ENCODE results near the gene RIN1. TPM values are rescaled to one million over a fixed set of nuclear protein-coding genes. Genes with fewer than 3 reads are reported as not detected.

The RIN1 gene
- total RNA-seq, 1 experiment from 2014 or later = 5.4 TPM

GRCh38 chr11:66373265-66373664, 37.0 kb upstream of the RIN1 start:
- Mint-ChIP-seq H3K27ac (peak overlapping the region in 2 of 3 experiments; percentile 33 to 57; a peak in 1 of 7 replicates), H3K4me1 (peaks cover 19 to 21% of the 10 kb centered on the region in 2 experiments), H3K4me3 (peak overlapping the region in 1 of 2 experiments; percentile 18; a peak in 2 of 5 replicates), H3K9me3 (no peaks in the 10 kb centered on the region), H3K27me3 (ENCODE audit: low read depth) (peaks cover 3% of the 10 kb centered on the region; the same call in 1 of the 2 replicates), H3K36me3 (ENCODE audit: insufficient read depth in 1 of 3, low read depth in 3 of 3) (peaks cover 18 to 19% (median 19%) of the 10 kb centered on the region in 3 experiments)
- no peaks in the 10 kb centered on the region for H4K20me1 ChIP-seq (ENCODE audit: control insufficient read depth, insufficient read depth, insufficient read length)
- no peak overlapping the region for H3K9ac ChIP-seq (ENCODE audit: extremely low read depth, insufficient read length, low read length)
- no peak overlapping the region for H4K8ac ChIP-seq (replicated peaks; ENCODE audit: insufficient read length, low read depth, low read length)
- H2BK120ac ChIP-seq (ENCODE audit: low read depth, low read length, poor library complexity, severe bottlenecking) = no peak overlapping the region
- no peak overlapping the region for H3K4ac ChIP-seq (ENCODE audit: low read depth, low read length)
- WGBS (ENCODE audit: extremely low coverage, insufficient read length, low lambda C conversion rate) = no CpG with 5 or more reads among the region's 5 CpGs
- H3K23ac ChIP-seq (ENCODE audit: insufficient read length, low read depth, low read length) = no peak overlapping the region
- no peak overlapping the region for H4K91ac ChIP-seq (ENCODE audit: insufficient read length, low read depth, low read length)
- H2BK5ac ChIP-seq (ENCODE audit: insufficient read length, low read length) = no peak overlapping the region
- no peaks in the 10 kb centered on the region for H3K4me1 ChIP-seq (ENCODE audit: insufficient read depth, low read length)
- H2BK15ac ChIP-seq (ENCODE audit: low read depth, low read length) = no peak overlapping the region
- H3K9me3 ChIP-seq (ENCODE audit: control insufficient read depth, low read depth, low read length) = no peaks in the 10 kb centered on the region
- H3K27me3 ChIP-seq (ENCODE audit: insufficient read depth, low read length) = no peaks in the 10 kb centered on the region
- no peak overlapping the region for H3K4me2 ChIP-seq (ENCODE audit: insufficient read depth, insufficient read length, low read length)
- no peak overlapping the region for H2BK12ac ChIP-seq (ENCODE audit: insufficient read length, low read depth, low read length)
- H2AK5ac ChIP-seq (ENCODE audit: insufficient read length, low read length) = no peak overlapping the region
- no peak overlapping the region for H3K27ac ChIP-seq (ENCODE audit: insufficient read length, low read depth, low read length)
- no peak overlapping the region for H3K56ac ChIP-seq (ENCODE audit: insufficient read length, low read depth, low read length)
- peaks cover 5% of the 10 kb centered on the region for H3K23me2 ChIP-seq (ENCODE audit: insufficient read length, low read depth, low read length, poor library complexity, severe bottlenecking)
- H3K79me2 ChIP-seq (ENCODE audit: insufficient read depth, low read length) = no peaks in the 10 kb centered on the region; the same call in 1 of the 2 replicates
- H3K18ac ChIP-seq (ENCODE audit: insufficient read length, low read depth, low read length) = no peak overlapping the region
- H4K5ac ChIP-seq (ENCODE audit: insufficient read length, low read depth, low read length) = no peak overlapping the region
- no peak for DNase-seq
- no peaks in the 10 kb centered on the region for H3K79me1 ChIP-seq (ENCODE audit: insufficient read depth, low read depth, low read length, poor library complexity, severe bottlenecking)
- H2AFZ ChIP-seq (ENCODE audit: low read length) = no peak overlapping the region
- TF ChIP-seq CTCF (conservative IDR thresholded peaks at IDR 0.05) = no peak
- no peak overlapping the region for H3K14ac ChIP-seq (ENCODE audit: insufficient read depth, low read length)
- H3T11ph ChIP-seq (ENCODE audit: low read length) = no peak overlapping the region
- no peak overlapping the region for H2BK20ac ChIP-seq (ENCODE audit: low read depth, low read length, poor library complexity, severe bottlenecking)

All from H9 (cell line).